Subcutaneous adipose tissue (tissue), 4 donors: ENCODE measurements around the gene DNMT3A. TPM values are rescaled to one million over a fixed set of nuclear protein-coding genes. Genes with fewer than 3 reads are reported as not detected.

Experiments used
- CTCF ChIP-seq: fragments of 450-650 bp; IDR thresholded peaks from one replicate; pipeline ENCODE4 v1.5.1; 2016; ENCODE audit warnings: low read depth, mild to moderate bottlenecking, control low read depth, antibody characterized with exemption, moderate library complexity
- total RNA-seq, 4 donors: library from RNA; depleted of rRNA; stranded (reverse); fragments of >200 nt; gene quantifications; one replicate each; pipeline ENCODE4 v1.1.0, GENCODE V29; 2016

DNMT3A gene
- total RNA-seq, 4 donors from 2014 or later, result 8.3 to 10.7 (median 10.0) TPM

- no peak for TF ChIP-seq CTCF
Observed at GRCh38 chr2:25372405-25373268, 30.9 kb upstream of the DNMT3A start.

- no peak for TF ChIP-seq CTCF
Observed at GRCh38 chr2:25371253-25372241, 29.8 kb upstream of the DNMT3A start.

GRCh38 chr2:25369876-25370275 is 28.2 kb upstream of the DNMT3A start:
- no peak for TF ChIP-seq CTCF

DNA sequence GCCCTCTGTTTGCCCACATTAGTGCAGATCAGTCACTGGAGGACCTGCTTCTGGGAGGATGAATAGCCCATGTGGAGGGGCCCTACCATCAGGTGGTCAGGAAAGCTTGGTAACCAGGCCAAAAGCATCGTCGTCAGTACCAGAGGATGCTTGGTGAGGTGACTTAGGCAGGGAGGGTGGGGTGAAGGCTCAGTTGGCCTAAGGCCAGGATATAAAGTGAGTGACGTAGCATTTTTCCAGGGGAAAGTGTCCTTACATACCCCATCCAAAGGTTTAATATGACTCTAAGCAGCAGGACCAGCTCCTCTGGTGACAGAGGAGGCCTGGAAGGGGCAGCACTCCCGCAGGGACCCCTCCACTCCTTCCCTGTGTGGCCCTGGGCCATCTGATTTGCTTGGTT is 27.7 kb upstream of the DNMT3A start:
- TF ChIP-seq CTCF, result no peak

DNA sequence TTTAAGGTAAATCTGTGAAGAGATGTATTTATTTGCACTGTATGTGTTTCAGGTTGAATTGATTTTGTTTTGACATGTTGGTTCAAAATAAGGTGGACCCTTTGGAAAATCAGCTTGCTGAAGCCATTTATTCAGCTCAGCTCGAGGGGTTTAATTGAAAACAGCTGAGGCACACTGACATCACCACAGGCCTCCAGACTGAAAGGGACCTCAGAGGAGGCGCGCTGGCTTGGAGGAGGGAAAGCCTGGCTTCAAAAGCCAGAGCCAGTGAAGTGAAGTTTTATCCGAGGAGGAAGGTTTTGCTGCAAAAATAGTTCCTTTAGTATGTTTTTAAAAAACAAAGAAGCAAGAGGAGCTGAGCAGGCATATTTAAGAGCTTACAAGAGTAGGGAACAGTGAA is 26.9 kb upstream of the DNMT3A start:
- no peak for TF ChIP-seq CTCF

DNA sequence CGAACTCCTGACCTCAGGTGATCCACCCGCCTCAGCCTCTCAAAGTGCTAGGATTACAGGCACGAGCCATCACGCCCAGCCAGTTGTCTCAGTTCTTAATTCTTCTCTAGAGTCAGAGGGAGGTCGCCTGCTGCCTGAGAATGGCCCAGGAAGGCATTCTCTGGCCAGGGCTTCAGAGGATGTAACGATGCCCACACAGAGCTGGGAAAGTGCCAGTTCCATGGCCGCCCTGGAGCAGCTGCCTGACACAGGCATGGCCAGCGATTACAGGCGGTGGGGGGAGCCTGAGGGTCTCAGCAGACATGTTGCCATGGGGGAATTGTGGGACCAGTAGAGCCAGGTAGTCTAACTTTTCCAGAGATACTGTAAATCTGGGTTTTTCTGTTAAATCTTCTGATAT is 25.6 kb upstream of the DNMT3A start:
- no peak for TF ChIP-seq CTCF

DNA sequence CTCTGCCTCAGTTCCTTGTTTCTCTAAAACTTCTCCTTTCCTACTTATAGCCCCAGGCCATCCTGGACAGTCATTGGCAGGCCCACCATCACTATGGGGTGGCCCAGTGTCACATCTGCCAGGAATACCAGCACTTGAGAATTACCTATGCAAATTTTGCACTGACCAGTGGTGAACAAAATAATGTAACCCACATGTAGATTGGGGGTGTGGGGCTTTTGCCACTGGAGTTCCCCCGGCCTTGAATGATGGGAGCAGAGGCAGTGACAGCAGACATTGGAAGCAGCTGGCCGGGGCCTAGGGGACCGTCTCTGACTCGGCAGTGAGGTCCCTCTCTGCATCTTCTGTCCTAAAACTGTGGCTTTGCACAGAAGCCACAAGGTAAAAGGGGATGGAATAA is 24.9 kb upstream of the DNMT3A start:
- no peak for TF ChIP-seq CTCF
